GM06990 (cell line): Measurements from ENCODE around the gene EPHA6.

Experiments
- DNase-seq: peaks from one replicate; pipeline ENCODE4 v3.0.0-alpha.2; 2011; ENCODE audit not compliant: insufficient read length; ENCODE audit errors: extremely low read depth
- H3K27me3 ChIP-seq: replicated peaks from 2 replicates; pipeline ENCODE4 v1.6.0; 2011; ENCODE audit warnings: low read length; ENCODE audit not compliant: control insufficient read depth, insufficient read depth
- H3K36me3 ChIP-seq: 2 replicates; pipeline ENCODE4 v1.5.1; 2011; ENCODE audit warnings: low read length; ENCODE audit not compliant: control insufficient read depth, insufficient read depth
- H3K4me3 ChIP-seq: replicated peaks from 2 replicates; pipeline ENCODE4 v1.5.1; 2011; ENCODE audit warnings: low read depth, mild to moderate bottlenecking, control low read depth, low read length
- TF ChIP-seq, protein P1 (sequence below): IDR thresholded peaks from 2 replicates; pipeline ENCODE4 v1.5.1; 2011; ENCODE audit warnings: low read length, control low read depth, mild to moderate bottlenecking, inconsistent platforms; ENCODE audit not compliant: insufficient read depth, poor library complexity, severe bottlenecking

Gene EPHA6

DNA sequence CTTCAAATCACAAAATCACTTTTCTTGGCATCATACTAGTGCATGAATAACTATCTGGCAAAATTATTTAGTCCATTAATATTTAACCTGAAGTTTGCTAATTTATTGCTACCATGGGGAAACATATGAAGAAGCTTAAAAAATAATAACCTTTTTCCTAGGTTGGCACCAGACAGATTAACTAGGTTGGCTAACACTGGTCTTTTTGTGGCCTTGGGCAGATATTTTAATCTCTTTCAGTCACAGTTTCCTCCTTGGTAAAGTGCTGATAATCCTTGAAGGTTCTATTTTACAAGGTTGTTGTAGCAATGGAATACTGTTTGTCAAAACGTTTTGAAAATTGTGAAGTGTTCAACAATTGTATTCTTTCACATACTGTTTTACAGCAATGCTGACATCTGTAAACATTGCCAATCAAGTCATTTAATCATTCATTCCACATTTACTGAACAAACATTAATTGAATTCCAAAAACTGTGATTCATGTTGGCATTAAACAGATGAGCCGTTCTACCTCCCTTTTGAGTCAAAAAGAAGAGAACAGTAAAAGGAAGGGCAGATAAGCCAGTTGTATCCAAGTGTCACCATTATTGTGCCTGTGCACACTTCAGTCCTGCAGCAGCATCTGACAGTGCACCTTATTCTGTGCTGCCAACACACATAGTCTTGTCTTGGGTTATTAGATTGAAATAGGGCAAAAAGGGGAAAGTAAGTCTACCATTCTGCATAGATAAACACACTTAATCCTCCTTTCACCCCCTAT is 21.9 kb downstream of the EPHA6 start:
- TF ChIP-seq, protein P1, sequence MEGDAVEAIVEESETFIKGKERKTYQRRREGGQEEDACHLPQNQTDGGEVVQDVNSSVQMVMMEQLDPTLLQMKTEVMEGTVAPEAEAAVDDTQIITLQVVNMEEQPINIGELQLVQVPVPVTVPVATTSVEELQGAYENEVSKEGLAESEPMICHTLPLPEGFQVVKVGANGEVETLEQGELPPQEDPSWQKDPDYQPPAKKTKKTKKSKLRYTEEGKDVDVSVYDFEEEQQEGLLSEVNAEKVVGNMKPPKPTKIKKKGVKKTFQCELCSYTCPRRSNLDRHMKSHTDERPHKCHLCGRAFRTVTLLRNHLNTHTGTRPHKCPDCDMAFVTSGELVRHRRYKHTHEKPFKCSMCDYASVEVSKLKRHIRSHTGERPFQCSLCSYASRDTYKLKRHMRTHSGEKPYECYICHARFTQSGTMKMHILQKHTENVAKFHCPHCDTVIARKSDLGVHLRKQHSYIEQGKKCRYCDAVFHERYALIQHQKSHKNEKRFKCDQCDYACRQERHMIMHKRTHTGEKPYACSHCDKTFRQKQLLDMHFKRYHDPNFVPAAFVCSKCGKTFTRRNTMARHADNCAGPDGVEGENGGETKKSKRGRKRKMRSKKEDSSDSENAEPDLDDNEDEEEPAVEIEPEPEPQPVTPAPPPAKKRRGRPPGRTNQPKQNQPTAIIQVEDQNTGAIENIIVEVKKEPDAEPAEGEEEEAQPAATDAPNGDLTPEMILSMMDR, result no peak
- Histone ChIP-seq H3K36me3 (no peaks in the 10 kb centered on the region), H3K4me3 (no peak overlapping the region), H3K27me3 (no peaks in the 10 kb centered on the region)
- no peak for DNase-seq

DNA sequence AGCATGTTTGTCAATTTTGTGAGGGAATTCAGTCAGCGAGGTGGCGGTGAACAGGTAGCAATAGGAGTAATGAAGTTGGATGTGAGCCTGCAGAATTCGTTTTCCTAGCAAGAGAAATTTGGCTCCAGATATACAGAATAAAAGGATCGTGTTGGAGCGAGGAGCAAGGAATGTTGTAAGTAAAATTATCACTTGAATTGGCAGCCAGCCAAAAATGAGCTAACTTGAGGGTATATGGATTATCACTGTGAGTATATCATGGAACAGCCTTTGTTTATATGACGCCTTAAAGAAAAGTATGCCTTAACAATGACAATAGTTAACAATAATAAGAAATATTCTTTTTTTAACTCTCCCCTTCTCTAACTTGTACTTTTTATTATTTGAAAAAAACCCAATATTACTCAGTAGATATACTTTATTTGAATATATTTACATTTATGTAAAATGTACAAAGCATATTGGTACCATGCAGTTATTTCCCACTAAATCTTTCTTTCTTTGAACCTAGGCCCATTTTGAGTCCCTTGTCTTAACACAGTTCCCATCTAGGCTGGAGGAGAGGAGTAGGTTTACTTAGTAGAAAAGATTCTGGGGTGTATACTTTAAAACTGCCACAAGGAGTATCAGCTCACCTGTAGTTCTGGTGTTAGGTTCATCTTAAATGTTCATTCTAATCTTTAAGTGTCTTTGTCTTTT is 29.3 kb downstream of the EPHA6 start:
- DNase-seq, result no peak
- Histone ChIP-seq H3K4me3 (no peak overlapping the region), H3K36me3 (no peaks in the 10 kb centered on the region), H3K27me3 (no peaks in the 10 kb centered on the region)
- TF ChIP-seq, protein P1, result no peak

DNA sequence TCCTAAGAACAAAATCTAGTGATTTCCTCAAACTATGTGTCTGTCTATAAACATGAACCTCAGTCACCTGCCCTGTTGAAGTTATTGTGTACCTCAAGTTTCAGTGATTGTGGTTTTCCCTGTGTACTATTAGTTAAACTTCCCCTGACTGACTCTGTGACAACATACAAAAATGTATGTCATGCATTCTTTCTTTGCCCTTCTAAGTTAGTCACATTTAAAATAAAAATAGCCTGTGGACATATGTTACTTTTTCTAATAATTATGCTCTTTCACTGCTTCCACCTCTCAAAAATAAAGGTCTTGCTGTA is 29.8 kb downstream of the EPHA6 start:
- H3K4me3 ChIP-seq, result no peak overlapping the region
- TF ChIP-seq, protein P1, result no peak
- no peaks in the 10 kb centered on the region for H3K36me3 ChIP-seq
- H3K27me3 ChIP-seq, result no peaks in the 10 kb centered on the region
- no peak for DNase-seq

DNA sequence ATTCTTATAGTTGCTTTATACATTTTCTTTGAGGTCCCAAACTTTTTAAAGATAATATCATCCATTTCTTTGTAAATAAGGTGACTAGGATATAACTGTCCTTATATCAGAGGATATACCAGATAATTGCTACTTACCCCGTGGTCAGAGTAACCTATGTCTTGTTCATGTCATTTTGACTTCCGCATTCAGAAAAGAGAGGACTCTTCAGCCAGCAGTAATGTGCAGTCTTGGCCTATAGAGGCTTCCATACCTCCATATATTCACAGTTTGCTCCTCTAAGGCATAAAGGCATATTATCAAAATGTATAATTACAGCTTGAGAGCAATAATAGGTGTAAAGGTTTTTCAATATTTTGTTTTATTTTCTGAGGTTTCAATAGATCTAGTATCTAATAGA is 38.5 kb downstream of the EPHA6 start:
- Histone ChIP-seq H3K36me3 (no peaks in the 10 kb centered on the region), H3K4me3 (no peak overlapping the region), H3K27me3 (no peaks in the 10 kb centered on the region)
- TF ChIP-seq, protein P1, result no peak
- no peak for DNase-seq

DNA sequence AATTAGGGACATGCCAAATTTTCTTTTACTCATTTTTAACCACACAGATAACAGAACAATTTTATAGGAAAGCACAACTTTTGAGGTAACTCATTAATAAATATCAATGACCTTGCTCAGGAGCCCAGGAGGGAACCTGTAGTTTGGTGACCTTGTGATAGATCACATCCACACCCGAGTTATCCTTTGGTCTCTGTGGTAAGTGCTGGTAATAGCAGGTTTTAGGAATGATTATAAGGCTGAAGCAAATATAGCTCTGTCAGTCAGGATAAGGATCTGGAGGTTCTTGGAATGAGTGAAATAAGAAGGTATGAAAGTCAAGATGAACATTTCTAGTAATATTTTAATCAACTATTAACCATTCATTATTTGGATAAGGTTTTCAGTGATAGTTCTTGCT is 46.5 kb downstream of the EPHA6 start:
- TF ChIP-seq, protein P1, result no peak
- no peak overlapping the region for H3K4me3 ChIP-seq
- DNase-seq, result no peak
- H3K36me3 ChIP-seq, result no peaks in the 10 kb centered on the region
- H3K27me3 ChIP-seq, result no peaks in the 10 kb centered on the region
